ENCODE data around the gene ZSWIM8. TPM values are rescaled to one million over a fixed set of nuclear protein-coding genes. Genes with fewer than 3 reads are reported as not detected.

ZSWIM8 gene
- total and polyA plus RNA-seq, 2 of the 8 experiments (the other 6 are each of a cell fraction or from before 2014, with no cell fraction given): 44.7 to 99.7 TPM

DNA sequence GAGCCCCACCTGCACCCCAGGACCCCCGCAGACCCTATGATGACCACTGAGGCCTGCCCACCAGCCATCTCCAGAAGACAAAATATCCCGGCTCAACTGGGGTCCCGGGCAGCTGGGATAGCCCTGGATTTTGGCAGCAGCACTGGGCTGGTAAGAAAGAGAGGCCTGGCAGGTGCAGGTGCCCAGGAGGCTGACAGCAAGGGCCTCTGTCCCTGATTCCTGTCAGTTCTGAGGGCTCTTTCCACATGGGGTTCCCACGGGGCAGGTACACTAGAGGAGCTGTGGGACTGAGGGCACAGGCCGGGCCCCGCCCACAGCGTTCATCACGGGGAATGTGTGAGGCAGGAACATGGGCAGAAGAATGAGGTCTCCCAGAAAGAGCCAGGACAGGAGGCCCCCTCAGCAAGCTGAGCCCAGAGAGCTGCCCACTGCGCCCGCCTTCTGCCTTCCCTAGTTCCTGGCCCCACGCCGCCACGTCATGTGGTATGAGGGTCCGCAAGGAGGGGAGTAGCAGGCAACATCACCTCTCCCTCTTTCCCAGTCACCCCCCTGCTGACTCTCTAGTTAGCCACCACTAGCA lies 38.8 kb downstream of the ZSWIM8 start (continued):
- TF ChIP-seq, protein P1, sequence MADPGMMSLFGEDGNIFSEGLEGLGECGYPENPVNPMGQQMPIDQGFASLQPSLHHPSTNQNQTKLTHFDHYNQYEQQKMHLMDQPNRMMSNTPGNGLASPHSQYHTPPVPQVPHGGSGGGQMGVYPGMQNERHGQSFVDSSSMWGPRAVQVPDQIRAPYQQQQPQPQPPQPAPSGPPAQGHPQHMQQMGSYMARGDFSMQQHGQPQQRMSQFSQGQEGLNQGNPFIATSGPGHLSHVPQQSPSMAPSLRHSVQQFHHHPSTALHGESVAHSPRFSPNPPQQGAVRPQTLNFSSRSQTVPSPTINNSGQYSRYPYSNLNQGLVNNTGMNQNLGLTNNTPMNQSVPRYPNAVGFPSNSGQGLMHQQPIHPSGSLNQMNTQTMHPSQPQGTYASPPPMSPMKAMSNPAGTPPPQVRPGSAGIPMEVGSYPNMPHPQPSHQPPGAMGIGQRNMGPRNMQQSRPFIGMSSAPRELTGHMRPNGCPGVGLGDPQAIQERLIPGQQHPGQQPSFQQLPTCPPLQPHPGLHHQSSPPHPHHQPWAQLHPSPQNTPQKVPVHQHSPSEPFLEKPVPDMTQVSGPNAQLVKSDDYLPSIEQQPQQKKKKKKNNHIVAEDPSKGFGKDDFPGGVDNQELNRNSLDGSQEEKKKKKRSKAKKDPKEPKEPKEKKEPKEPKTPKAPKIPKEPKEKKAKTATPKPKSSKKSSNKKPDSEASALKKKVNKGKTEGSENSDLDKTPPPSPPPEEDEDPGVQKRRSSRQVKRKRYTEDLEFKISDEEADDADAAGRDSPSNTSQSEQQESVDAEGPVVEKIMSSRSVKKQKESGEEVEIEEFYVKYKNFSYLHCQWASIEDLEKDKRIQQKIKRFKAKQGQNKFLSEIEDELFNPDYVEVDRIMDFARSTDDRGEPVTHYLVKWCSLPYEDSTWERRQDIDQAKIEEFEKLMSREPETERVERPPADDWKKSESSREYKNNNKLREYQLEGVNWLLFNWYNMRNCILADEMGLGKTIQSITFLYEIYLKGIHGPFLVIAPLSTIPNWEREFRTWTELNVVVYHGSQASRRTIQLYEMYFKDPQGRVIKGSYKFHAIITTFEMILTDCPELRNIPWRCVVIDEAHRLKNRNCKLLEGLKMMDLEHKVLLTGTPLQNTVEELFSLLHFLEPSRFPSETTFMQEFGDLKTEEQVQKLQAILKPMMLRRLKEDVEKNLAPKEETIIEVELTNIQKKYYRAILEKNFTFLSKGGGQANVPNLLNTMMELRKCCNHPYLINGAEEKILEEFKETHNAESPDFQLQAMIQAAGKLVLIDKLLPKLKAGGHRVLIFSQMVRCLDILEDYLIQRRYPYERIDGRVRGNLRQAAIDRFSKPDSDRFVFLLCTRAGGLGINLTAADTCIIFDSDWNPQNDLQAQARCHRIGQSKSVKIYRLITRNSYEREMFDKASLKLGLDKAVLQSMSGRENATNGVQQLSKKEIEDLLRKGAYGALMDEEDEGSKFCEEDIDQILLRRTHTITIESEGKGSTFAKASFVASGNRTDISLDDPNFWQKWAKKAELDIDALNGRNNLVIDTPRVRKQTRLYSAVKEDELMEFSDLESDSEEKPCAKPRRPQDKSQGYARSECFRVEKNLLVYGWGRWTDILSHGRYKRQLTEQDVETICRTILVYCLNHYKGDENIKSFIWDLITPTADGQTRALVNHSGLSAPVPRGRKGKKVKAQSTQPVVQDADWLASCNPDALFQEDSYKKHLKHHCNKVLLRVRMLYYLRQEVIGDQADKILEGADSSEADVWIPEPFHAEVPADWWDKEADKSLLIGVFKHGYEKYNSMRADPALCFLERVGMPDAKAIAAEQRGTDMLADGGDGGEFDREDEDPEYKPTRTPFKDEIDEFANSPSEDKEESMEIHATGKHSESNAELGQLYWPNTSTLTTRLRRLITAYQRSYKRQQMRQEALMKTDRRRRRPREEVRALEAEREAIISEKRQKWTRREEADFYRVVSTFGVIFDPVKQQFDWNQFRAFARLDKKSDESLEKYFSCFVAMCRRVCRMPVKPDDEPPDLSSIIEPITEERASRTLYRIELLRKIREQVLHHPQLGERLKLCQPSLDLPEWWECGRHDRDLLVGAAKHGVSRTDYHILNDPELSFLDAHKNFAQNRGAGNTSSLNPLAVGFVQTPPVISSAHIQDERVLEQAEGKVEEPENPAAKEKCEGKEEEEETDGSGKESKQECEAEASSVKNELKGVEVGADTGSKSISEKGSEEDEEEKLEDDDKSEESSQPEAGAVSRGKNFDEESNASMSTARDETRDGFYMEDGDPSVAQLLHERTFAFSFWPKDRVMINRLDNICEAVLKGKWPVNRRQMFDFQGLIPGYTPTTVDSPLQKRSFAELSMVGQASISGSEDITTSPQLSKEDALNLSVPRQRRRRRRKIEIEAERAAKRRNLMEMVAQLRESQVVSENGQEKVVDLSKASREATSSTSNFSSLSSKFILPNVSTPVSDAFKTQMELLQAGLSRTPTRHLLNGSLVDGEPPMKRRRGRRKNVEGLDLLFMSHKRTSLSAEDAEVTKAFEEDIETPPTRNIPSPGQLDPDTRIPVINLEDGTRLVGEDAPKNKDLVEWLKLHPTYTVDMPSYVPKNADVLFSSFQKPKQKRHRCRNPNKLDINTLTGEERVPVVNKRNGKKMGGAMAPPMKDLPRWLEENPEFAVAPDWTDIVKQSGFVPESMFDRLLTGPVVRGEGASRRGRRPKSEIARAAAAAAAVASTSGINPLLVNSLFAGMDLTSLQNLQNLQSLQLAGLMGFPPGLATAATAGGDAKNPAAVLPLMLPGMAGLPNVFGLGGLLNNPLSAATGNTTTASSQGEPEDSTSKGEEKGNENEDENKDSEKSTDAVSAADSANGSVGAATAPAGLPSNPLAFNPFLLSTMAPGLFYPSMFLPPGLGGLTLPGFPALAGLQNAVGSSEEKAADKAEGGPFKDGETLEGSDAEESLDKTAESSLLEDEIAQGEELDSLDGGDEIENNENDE (IDR thresholded peaks at IDR 0.05; ENCODE audit: insufficient replicate concordance, low read length): no peak
- TF ChIP-seq RFX5 (IDR thresholded peaks at IDR 0.05; ENCODE audit: borderline replicate concordance, low read depth, low read length) (no peak), NANOG (IDR thresholded peaks at IDR 0.05; ENCODE audit: insufficient read depth, low read depth, low read length, poor library complexity, severe bottlenecking) (no peak), TAF1 (IDR thresholded peaks at IDR 0.05; ENCODE audit: low read depth, low read length) (no peak), TEAD4 (IDR thresholded peaks at IDR 0.05; ENCODE audit: low read depth, low read length) (no peak), KDM4A (IDR thresholded peaks at IDR 0.05; ENCODE audit: low read depth, low read length, severe bottlenecking) (no peak), EP300 (IDR thresholded peaks at IDR 0.05; ENCODE audit: borderline replicate concordance in 1 of 2, low read depth in 2 of 2, low read length in 2 of 2) (no peak)
